Caco-2 (cell line): ENCODE data around the gene GIMD1. TPM values are rescaled to one million over a fixed set of nuclear protein-coding genes. Genes with fewer than 3 reads are reported as not detected.

ENCODE experiments used
- BruUV-seq: library from RNA; stranded (reverse); fragments of 400-500 nt; replicated peaks from 2 replicates; lab custom pipeline; 2021; lab: Mats Ljungman, UMichigan
- CTCF ChIA-PET: fragments of 300-600 bp; sonication (Branson Sonifier 250); formaldehyde crosslinking; loops from one replicate; lab custom pipeline; 2022; ENCODE audit warnings: antibody characterized with exemption; lab: Charles Lee
- POLR2A ChIA-PET: fragments of 300-600 bp; sonication (Branson Sonifier 250); formaldehyde crosslinking; loops from one replicate; lab custom pipeline; 2022; ENCODE audit warnings: antibody characterized with exemption; lab: Charles Lee
- DNase-seq, 2 experiments: peaks; one replicate each; pipeline versions ENCODE4 v3.0.0 to v3.0.0-alpha.2; 2020 to 2022
- H3K27me3 ChIP-seq: replicated peaks from 2 replicates; pipeline ENCODE4 v1.6.0; 2011; ENCODE audit warnings: low read length; ENCODE audit not compliant: control insufficient read depth, insufficient read depth
- H3K36me3 ChIP-seq: 2 replicates; pipeline ENCODE4 v1.5.1; 2011; ENCODE audit warnings: low read length; ENCODE audit not compliant: control insufficient read depth, insufficient read depth
- H3K4me1 ChIP-seq: fragments of 250-450 bp; sonication (Bioruptor Pico); 2 replicates; pipeline ENCODE4 v1.5.1; 2020; ENCODE audit warnings: mild to moderate bottlenecking
- H3K4me3 ChIP-seq: 2 replicates; pipeline ENCODE4 v1.5.1; 2011; ENCODE audit warnings: low read depth, mild to moderate bottlenecking, control low read depth, low read length
- H3K9me3 ChIP-seq: fragments of 250-450 bp; sonication (Bioruptor Pico); 2 replicates; pipeline ENCODE4 v1.5.1; 2020; ENCODE audit warnings: mild to moderate bottlenecking, moderate library complexity
- H3K27ac Mint-ChIP-seq: one replicate; pipeline ENCODE4 v1.8.0; 2022; ENCODE audit warnings: mixed read lengths; ENCODE audit not compliant: unreplicated experiment
- H3K27me3 Mint-ChIP-seq: one replicate; pipeline ENCODE4 v1.8.0; 2022; ENCODE audit warnings: mixed read lengths; ENCODE audit not compliant: insufficient read depth, unreplicated experiment
- H3K36me3 Mint-ChIP-seq: one replicate; pipeline ENCODE4 v1.8.0; 2022; ENCODE audit warnings: mild to moderate bottlenecking, mixed read lengths; ENCODE audit not compliant: insufficient read depth, unreplicated experiment
- H3K4me1 Mint-ChIP-seq: one replicate; pipeline ENCODE4 v1.8.0; 2022; ENCODE audit warnings: low read depth, mixed read lengths; ENCODE audit not compliant: unreplicated experiment
- H3K4me3 Mint-ChIP-seq: one replicate; pipeline ENCODE4 v1.8.0; 2022; ENCODE audit warnings: mild to moderate bottlenecking, moderate library complexity, mixed read lengths; ENCODE audit not compliant: unreplicated experiment
- H3K9me3 Mint-ChIP-seq: one replicate; pipeline ENCODE4 v1.8.0; 2022; ENCODE audit warnings: mixed read lengths; ENCODE audit not compliant: unreplicated experiment
- CTCF ChIP-seq, 2 experiments: fragments of 200-600 bp in 1 of 2; IDR thresholded peaks; 1 replicate in 1 of 2; 2 replicates in 1 of 2; pipeline versions ENCODE4 v1.5.1 to v1.8.0; 2011 to 2022; ENCODE audit warnings: antibody characterized with exemption in 1 of 2, control low read depth in 1 of 2, inconsistent platforms in 1 of 2, low read depth in 1 of 2, low read length in 1 of 2, mild to moderate bottlenecking in 1 of 2, moderate library complexity in 1 of 2; ENCODE audit not compliant: insufficient read depth in 1 of 2, severe bottlenecking in 1 of 2, unreplicated experiment in 1 of 2
- intact Hi-C: fragments of 100-400 bp; cut with micrococcal nuclease; formaldehyde crosslinking; loops from one replicate; pipeline ENCODE4 v1.10.0; 2022; ENCODE audit not compliant: unreplicated experiment
- total RNA-seq: library from RNA; stranded (reverse); gene quantifications from 2 replicates; pipeline ENCODE4 v1.2.3, GENCODE V29; 2022

The GIMD1 gene
- total RNA-seq, 1 experiment from 2014 or later, result not detected

DNA sequence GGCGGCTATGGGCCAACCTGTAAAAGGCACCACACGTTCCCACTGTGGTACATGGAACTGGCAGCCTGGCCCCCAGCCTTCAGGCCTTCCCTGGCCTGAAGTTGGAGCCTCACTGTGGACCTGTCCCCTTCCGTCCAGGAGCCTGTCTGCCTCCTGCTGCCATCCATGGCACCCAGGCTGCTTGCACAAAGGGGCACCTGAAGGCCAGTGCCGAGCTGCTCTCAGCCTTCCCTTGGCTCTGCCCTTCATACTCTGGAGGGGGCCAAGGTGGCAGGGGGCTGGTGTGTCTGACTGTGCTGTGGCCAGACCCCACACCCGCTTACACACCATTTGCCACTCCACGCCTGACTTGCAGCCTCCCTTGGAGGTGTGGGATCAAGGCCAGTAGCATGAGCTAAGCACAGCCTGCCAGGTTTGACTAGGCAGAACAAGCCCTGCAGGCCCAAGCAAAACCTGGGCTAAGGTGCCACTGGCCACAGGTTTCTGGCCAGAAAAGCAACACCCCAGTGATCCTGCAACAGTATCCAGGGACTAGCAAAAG, 17.3 kb upstream of the GIMD1 start:
- Mint-ChIP-seq H3K36me3 (no peaks in the 10 kb centered on the region), H3K9me3 (peaks cover 25% of the 10 kb centered on the region), H3K27me3 (no peaks in the 10 kb centered on the region), H3K4me1 (no peaks in the 10 kb centered on the region), H3K4me3 (no peak overlapping the region), H3K27ac (no peak overlapping the region)
- H3K4me3 ChIP-seq, result no peak overlapping the region
- no TSS peak for BruUV-seq
- ChIA-PET CTCF (no interaction called here), POLR2A (no interaction called here)
- no peaks in the 10 kb centered on the region for H3K27me3 ChIP-seq
- intact Hi-C loops, result no loop called here
- TF ChIP-seq CTCF (IDR thresholded peaks at IDR 0.05; ENCODE audit: insufficient read depth in 1 of 2, low read depth in 1 of 2, low read length in 1 of 2, severe bottlenecking in 1 of 2, unreplicated experiment in 1 of 2), result no peak
- no peaks in the 10 kb centered on the region for H3K4me1 ChIP-seq
- H3K36me3 ChIP-seq, result no peaks in the 10 kb centered on the region
- 0 out of 2 replicates have a peak, but pooled peaks cover 3% of the 10 kb centered on the region for H3K9me3 ChIP-seq
- DNase-seq, result no peak

DNA sequence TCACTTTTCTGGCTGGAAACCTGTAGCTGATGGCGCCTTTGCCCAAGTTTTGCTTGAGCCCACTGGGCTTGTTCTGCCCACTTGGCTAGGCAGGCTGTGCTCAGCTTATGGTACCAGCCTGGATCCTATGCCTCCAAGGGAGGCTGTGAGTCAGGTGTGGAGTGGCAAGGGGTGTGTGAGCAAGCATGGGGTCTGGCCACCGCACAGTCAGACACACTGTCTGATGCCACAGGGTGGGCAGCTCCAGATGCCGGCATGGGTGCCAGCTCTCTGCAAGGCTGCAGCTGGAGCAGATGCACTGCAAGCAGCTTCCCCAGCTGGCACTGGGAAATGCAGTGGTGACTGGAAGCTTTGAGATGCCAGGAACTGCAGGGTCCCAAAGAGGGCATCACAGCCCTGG, 16.3 kb upstream of the GIMD1 start:
- no TSS peak for BruUV-seq
- intact Hi-C loops, result no loop called here
- Histone ChIP-seq H3K36me3 (no peaks in the 10 kb centered on the region), H3K4me1 (no peaks in the 10 kb centered on the region), H3K27me3 (no peaks in the 10 kb centered on the region), H3K4me3 (no peak overlapping the region), H3K9me3 (0 out of 2 replicates have a peak, but pooled peaks cover 2% of the 10 kb centered on the region)
- no peak for DNase-seq
- no peaks in the 10 kb centered on the region for H3K27me3 Mint-ChIP-seq
- no peak for TF ChIP-seq CTCF (IDR thresholded peaks at IDR 0.05; ENCODE audit: insufficient read depth in 1 of 2, low read depth in 1 of 2, low read length in 1 of 2, severe bottlenecking in 1 of 2, unreplicated experiment in 1 of 2)
- H3K4me1 Mint-ChIP-seq, result no peaks in the 10 kb centered on the region
- ChIA-PET POLR2A (no interaction called here), CTCF (no interaction called here)
- no peak overlapping the region for H3K4me3 Mint-ChIP-seq
- no peaks in the 10 kb centered on the region for H3K36me3 Mint-ChIP-seq
- no peak overlapping the region for H3K27ac Mint-ChIP-seq
- peaks cover 25% of the 10 kb centered on the region for H3K9me3 Mint-ChIP-seq

DNA sequence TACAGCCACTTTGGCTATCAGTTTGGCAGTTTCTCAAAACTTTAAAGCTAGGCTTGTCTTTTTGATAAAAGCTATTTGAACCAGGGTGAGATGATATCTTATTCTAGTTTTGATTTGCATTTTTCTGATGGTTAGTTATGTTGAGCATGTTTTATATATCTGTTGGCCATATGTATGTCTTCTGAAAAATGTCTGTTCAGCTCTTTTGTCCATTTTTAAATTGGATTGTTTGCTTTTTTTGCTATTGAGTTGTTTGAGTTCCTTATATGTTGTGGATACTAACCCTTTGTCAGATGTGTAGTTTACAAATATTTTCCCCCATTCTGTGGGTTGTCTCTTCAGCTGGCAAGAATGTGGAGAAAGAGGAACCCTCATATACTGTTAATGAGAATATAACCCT, 11.6 kb upstream of the GIMD1 start:
- H3K27me3 Mint-ChIP-seq, result no peaks in the 10 kb centered on the region
- no TSS peak for BruUV-seq
- H3K36me3 Mint-ChIP-seq, result no peaks in the 10 kb centered on the region
- intact Hi-C loops, result no loop called here
- no peaks in the 10 kb centered on the region for H3K4me1 ChIP-seq
- H3K9me3 Mint-ChIP-seq, result no peaks in the 10 kb centered on the region
- no peaks in the 10 kb centered on the region for H3K36me3 ChIP-seq
- H3K9me3 ChIP-seq, result no peaks in the 10 kb centered on the region
- H3K27me3 ChIP-seq, result no peaks in the 10 kb centered on the region
- no peaks in the 10 kb centered on the region for H3K4me1 Mint-ChIP-seq
- H3K4me3 ChIP-seq, result no peak overlapping the region
- no peak overlapping the region for H3K4me3 Mint-ChIP-seq
- ChIA-PET POLR2A (no interaction called here), CTCF (no interaction called here)
- DNase-seq, result no peak
- TF ChIP-seq CTCF (IDR thresholded peaks at IDR 0.05; ENCODE audit: insufficient read depth in 1 of 2, low read depth in 1 of 2, low read length in 1 of 2, severe bottlenecking in 1 of 2, unreplicated experiment in 1 of 2), result no peak
- H3K27ac Mint-ChIP-seq, result no peak overlapping the region
